NCI-H128 (cell line): ENCODE data around the gene PHLDA2.

Experiments used
- DNase-seq: peaks from one replicate; lab custom pipeline; 2025; ENCODE audit not compliant: unreplicated experiment; lab: John Stamatoyannopoulos, UW

The PHLDA2 gene, protein sequence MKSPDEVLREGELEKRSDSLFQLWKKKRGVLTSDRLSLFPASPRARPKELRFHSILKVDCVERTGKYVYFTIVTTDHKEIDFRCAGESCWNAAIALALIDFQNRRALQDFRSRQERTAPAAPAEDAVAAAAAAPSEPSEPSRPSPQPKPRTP

DNA sequence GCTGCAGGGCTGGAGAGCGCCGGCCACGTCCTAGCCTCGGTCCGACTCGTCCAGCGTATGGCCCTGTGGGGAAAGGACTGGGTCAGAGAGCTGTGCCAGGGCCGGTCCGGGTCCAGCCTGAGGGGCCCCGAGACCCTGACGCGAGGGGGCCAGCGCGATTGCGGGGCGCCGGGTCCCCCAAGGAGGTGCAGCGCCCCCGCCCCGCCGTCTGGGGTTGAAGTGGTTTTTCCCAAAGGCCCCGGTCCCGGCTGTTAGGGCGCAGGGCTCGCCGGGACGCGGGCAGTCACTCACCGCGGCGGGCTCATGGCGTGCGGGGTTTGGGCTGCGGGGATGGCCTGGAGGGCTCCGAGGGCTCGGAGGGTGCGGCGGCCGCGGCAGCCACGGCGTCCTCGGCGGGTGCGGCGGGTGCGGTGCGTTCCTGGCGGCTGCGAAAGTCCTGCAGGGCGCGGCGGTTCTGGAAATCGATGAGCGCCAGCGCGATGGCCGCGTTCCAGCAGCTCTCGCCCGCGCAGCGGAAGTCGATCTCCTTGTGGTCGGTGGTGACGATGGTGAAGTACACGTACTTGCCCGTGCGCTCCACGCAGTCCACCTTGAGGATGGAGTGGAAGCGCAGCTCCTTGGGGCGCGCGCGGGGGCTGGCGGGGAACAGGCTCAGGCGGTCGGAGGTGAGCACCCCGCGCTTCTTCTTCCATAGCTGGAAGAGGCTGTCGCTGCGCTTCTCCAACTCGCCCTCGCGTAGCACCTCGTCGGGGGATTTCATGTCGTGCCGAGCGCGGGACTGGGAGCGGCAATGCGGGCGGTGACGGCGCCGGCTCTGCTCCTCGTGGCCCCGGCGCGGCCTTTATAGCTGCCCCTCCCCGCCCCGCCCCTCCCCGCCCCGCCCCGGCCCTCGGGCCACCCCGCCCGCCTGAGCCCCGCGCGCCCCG lies at the start of gene PHLDA2:
Gene PHLDA2 (minus strand): TSS at position 816 of the 926 bp plus-strand sequence. CDS start 56 bp downstream, at position 760.
- no peak for DNase-seq

DNA sequence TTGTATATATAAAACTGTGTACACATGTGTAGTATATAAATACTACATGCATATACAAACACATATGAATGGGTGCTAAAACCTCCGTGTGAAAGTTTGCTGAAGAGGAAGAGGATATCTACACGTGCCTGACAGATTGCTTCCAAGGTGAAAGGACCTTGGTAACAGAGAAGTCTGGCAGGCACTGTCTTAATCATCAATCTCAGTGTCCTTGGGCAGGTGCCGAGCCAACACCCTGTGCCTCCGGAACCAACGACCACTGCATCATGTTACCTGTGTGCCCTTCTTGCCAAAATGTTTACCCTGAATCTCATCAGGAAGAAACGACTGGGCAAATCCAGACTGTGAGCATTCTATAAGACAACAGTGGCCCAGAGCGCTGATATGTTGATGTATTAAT lies 47.9 kb upstream of the PHLDA2 start:
- no peak for DNase-seq

DNA sequence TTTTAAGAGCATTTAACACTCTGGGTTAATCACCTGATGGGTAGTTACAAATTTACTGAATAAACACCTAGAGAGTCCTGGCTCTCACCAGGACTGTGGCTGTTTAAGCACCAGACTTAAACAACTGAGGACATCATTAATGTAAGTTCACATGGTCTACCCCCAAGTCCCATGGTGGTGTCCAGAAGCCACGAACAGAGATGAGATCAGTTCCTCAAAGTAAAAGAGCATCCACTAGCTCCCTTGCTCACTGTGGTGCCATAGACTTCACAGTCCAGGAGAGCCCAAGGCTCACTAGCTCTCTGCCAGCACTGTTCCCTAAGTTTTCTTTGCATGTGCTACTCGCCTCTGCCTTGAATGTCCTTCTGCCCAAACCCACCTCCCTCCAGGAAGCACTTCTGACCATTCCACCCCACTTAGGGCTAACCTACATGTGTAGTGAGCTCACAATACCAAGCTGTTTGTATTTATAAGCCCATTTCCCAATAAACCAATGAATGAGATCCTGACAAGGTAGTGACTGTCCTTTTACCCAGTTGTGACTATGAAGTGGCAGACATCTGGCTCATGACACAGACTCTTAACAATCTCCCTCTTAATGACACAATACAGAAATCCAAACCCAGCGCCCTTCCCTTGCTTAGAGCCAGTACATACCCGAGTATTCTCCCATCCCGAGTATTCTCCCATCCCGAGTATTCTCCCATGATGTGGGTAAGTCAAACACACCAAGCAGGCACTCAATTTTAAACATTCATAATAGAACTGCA lies 47.3 kb upstream of the PHLDA2 start:
- no peak for DNase-seq

DNA sequence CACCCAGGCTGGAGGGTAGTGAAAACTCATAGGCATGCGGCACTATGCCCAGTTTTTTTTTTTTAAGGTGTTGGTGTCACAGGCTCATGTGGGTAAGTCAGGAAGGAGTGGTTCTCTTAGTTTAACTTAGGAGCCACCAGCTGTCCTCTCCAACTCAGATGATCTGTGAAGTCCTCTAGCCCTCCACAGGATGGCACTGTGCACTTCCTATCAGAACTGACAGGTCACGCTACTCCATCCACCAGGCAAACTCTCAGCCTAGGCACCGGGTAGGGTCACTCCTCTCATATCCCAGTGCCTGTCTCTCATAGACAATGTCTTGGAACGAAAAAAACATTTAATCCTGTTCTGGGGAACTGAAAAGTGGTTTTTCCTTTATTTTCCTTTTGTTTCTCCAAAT lies 46.4 kb upstream of the PHLDA2 start:
- DNase-seq, result no peak

DNA sequence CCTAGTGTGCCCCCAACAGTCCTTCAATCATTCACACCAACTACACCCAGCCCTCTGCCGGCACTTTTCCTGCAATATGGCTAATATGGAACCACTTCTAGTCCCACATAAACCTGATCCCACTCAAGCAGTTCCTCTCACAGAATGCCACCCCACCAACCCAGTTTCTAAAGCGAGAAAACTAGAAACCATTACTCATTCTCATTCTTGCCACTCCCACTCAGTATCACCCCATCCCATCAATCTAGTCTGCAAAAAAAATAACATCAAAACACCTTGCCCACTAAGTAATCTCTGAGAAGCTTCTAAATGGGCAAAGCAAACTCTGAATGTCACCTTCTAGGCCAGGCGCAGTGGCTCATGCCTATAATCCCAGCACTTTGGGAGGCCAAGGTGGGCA lies 45.1 kb upstream of the PHLDA2 start:
- no peak for DNase-seq

DNA sequence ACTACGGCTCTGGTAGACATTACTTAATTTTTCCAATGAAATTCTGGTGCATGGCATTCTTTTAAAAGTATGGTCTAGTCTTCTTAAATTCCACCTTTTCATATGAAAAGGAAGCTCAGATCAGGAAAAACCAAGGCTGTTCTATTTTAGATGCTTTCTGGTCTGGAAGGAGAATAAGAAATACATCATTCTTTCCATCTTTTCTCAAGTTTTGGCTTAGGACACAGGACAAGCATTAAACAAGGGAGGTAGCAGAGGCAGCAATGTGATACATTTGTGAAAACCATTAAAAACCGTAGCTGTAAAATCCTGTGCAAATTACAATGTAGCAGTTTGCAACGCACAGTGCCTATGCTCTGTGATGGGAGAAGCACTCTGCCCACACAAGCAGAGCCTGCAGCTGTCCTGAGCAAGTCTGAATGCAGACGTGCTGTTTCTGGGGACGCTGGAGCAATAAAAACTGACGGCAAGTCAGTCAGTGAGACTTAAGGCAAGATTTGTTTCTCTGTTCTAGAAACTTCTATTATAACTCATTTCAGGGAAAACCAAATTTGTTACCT lies 39.2 kb upstream of the PHLDA2 start:
- no peak for DNase-seq

DNA sequence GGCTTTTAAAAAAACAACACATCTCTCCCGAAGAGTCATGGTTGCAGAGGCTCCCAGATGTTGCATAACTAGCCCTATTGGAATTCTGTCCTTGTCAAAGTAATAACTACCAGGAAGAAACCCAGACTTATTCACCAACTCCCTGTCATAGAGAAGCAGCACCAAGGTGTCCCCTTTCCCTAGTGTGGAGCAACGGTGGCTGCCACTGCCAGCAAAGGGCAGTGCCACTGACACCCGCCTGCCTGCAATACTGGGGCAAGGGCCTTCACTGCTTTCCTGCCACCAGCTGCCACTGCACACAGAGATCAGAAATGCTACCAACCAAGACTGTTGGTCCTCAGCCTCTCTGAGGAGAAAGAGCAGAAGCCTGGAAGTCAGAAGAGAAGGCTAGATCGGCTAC lies 35.6 kb upstream of the PHLDA2 start:
- DNase-seq, result no peak

DNA sequence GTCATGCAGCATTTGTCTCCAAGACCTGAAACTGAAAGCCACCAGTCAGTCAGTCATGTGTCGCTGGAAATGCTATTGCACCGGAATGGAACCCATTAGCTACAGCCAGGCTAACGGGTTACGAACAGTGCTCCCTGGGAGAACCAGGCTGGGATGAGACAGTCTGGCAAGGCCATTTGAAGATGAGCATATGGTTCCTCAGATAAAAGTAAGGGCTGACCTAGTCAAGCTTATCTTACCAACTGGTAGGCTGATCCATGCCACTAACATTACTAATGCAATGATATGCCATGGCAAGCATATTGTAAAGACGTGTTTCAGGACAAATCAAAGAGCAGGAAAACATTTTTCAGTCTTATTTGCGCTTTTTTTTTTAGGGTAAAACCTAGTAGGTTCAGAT lies 34.5 kb upstream of the PHLDA2 start:
- no peak for DNase-seq

DNA sequence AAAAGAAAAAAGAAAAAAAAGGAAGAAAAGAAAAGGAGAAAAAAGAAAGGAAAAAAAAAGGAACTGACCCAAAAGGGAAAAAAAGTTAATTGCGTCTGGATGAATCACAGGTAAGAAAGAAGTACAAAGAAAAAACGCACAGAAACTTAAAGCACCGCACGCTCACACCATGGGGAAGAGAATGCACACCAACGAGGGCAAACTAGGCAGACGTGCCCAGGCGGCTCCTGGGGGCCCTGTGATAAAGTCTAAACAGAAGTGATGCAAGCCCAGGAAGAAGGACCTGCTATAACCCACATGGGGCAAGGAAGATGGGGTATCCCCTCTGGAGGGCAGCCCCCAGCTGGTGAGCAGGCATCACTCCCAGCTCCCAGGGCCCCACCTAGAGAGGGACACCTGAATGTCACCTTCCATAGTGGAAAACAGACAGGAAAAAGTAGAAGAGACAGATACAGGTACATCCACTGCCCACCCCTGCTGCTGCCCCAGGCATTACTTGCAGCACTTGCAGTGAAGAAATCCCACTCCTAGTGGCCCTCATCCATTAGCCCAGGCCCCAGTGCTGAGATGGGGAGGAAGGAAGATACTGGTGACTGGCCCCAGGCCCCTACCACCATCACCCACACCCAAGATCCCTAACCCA lies 34.0 kb upstream of the PHLDA2 start:
- no peak for DNase-seq

DNA sequence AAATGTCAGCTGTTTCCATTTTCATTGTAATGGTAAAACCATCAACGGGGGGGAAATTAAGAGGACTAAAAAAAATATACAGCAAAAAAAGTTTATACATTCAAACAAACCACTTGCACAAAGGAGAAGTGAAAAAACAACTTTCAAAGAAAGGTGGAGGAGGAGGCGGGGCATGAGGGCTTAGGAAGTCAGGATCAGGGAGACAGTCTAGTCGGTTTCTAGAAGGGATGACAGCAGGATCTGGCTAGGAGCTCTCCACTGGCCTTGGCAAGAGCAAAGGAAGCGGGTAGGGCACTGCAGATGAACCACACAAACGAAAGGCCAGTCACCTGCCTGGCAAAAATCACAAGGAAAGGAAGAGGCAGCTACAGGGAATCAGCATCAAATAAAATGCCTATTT lies 31.9 kb upstream of the PHLDA2 start:
- DNase-seq, result no peak

DNA sequence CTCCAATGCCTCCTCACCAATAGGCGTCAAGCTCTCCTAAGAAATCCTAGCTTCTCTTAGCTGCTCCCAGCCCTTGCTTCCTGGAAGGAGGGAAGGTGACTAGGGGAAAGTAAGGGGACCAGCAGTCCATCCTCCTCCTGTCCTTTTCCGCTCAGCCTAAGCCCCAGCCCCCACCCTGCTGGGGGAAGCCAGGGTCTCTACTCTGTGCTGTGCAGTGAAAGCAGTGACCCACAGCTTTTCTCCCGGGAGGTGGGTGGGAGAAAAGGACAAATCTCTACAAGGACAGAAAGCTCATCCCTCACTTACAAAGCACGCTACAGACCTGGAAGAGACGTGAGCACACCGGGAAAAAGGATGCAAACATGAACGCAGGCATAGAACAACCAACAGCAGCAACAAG lies 30.9 kb upstream of the PHLDA2 start:
- DNase-seq, result no peak

DNA sequence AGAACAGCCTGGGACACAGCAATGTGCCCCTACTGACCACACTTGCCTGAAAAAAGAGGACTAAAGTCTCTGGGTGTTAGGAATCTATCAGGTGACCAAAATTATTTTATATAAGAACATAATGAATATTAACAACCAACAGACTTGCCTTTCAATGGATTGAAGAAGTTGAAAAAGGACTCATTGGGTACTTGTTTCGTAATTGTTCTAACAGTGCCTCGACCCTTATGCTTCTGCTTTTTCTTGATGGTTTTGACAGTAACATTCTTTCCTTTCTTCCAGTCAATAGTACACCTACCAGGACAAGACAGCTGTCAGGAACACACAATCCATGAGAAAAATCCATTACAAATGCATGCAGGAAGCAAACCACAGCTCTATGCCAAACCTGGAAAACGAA lies 29.0 kb upstream of the PHLDA2 start:
- no peak for DNase-seq

DNA sequence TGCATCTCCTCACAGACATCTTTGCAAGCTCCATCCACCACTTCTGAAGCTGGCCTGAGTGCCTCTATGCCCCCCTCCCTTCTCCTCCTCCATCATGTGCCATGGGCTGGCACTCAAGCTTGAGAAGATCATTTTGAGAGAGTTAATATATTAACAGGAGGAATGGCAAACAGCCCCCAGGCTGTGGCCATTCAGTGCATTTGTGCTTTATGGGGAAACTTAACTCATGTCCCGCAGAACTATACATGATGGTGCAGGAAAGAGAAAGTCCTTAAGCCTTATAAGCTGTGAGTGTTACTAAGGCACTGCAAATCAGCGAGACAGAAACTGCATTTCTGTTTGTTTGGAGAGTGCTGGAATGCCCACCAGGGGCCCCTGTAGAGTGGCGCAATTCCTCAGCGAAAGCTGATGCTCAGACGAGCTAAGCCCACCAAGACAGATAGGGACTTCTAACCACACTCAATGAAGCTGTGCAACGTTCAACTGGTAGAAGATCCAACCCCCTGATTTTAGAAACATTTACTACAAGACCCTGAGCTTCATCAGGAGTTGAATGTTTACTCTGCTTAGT lies 26.8 kb upstream of the PHLDA2 start:
- DNase-seq, result no peak

DNA sequence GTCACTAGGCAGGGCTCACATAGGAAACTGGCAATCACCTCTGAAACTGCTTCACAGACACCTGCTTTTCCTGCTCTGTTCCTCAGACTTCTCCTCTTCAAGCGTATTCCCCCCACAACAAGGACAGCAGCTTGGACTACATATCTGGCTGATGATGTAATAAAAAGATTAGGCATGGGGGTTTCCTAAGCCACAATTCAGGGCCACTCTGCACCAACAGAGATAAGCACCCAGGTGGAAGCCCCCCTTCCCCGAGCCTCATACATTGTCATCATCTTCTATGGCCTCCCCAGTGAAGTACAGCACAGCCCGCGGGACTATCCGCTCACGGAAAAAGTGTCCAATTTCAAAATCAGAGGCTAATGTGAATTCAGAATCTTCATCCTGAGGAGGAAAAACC lies 25.0 kb upstream of the PHLDA2 start:
- no peak for DNase-seq

DNA sequence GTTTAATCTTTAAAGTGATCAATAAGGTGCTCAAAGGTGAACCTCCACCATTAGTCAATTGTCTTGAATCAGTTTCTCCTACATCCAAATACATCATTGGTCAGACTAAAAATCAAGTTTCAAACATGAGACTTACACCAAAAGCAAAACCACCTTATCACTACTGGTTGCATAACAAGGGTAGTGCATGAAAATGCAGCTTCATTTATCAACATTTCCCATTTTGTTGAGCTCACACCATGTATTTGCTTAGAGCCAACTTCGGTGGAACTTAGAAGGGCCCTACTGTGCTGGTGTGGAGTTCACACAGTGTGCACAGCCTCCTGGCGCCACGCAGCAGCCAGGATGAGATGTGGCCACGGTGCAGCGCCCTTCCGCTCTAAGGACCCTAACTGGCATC lies 23.1 kb upstream of the PHLDA2 start:
- DNase-seq, result no peak

DNA sequence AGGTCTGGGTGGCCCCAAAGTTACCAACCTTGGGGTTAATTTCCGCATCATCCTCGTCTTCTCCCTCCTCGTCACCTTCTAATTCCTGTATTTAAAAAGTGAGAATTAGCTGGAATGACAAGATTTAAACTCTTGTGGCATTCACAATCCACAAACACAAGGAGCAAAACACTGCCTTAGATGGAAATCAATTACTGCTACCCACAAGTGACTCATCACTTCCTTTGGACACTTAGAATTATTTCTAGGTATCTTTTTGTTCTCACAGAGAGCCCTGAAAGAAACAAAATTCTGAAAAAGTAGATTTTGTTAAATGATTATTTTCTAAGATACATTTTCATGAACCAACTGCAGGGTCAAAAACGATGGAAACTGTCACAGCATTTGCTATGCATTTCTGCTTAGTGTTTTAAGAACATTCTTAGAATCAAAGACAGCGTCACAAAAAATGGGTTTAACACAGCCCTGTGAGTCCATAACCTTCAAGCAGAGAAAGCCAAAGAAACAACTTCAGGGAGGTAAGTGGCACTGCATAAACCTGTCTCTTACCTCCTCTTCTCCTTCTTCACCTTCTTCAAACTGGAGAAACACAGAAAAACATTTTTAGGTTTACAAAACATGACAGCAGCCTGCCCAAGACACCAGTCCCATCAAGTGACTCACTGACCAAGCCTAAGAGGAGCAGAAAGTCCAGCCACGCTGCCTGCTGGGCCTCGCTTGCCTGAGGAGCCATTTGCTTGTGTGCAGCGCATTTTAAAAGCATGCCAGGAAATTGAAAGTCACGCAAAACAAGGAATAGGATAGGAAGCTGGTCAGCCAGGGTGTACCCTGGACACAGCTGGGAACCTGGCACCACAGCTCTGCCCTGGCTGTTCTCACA lies 22.3 kb upstream of the PHLDA2 start:
- DNase-seq, result no peak

DNA sequence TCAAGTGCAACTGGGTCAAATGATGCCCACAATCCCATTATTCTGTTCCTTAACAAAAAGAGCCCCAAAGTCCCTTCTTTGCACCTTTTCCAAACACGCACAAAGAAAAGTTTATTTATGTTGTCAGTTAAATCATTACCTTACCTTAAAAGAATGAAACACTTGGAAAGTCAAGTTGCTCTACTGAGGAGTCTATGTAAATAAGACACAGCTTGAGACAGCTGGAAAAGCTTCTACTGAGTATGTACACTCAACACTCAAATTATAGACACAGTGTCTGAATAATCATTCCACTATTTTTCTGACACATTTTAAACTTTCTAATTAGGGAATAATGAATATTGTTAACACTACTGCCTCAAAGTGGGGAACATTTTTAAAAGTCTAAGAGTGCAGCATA lies 21.6 kb upstream of the PHLDA2 start:
- no peak for DNase-seq

DNA sequence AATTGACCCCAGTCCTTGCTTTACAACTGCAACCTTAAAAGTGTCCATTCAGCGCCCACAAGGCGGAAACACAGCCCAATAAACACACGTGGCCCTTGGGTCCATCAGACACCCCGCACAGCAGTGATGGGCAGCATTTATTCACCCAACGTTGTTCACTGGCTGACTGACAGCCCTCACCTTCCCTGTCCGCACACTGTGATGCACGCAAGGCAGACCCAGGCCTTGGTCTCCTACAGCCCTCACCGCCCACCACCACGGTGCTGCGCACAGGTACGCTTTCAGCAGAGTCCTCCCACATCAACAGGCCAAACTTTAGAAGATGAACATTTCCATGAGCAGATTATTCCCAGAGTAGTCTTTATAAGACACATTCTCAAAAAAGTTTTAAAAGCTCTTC lies 20.7 kb upstream of the PHLDA2 start:
- DNase-seq, result no peak

DNA sequence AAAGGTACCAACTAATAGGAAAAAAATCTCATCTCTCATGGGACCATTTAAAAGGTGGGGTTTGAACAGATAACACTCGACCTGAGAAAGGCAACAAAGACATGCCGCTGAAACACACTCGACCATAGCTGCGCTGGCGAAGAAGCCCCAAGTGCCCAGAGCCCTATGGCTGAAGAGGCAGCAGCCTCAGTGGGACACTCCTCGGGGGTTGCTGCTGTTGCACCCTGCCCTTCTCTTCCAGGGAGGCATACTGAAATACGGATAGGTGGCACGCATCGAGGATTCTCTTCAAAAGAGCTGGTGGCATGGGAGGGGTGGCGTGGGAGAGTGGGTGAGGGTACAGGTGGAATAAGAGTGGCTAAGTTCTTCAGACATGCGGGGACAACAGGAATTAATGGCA lies 18.5 kb upstream of the PHLDA2 start:
- no peak for DNase-seq

DNA sequence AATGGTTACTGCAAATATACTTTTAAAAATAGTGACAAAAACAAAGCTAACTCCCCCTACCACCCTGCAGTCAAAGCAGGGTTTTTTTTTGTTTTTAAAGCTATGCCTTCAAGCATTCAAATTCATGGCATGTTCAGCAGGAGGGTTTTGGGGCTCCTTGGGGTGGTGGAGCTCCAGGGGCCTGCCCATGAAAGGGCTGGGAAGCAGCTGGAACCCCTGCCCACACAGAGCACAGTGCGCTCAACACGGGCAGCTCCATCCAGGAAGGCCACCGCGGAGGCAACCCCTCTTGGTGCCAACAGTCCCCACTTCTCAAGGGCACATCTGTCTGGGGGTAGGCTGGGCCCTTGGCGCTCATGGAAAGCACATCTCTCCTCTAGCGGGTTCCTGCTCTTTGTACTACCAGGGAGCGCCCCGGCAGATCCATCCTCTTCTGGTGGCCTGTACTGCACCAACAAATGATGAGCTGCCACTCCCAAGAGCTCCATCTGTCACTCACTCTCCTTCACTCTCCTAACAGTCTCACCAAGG lies 16.6 kb upstream of the PHLDA2 start:
- no peak for DNase-seq
